HCT116 (cell line): ENCODE results near the gene GIT1. TPM values are rescaled to one million over a fixed set of nuclear protein-coding genes. Genes with fewer than 3 reads are reported as not detected.

Experiments used
- ATAC-seq: fragments of 200-7000 bp; cut with Tn5 transposase; 2 replicates; pipeline ENCODE4 v1.9.1; 2020; ENCODE audit warnings: mild to moderate bottlenecking, moderate library complexity
- BruUV-seq: library from RNA; stranded (reverse); fragments of 400-500 nt; replicated peaks from 2 replicates; lab custom pipeline; 2021; lab: Mats Ljungman, UMichigan
- CTCF ChIA-PET: fragments of 300-600 bp; sonication (Branson Sonifier 250); formaldehyde crosslinking; loops from one replicate; lab custom pipeline; 2021; ENCODE audit warnings: antibody characterized with exemption; lab: Charles Lee
- POLR2A ChIA-PET: fragments of 300-600, 350-600 bp; sonication (Branson Sonifier 250); formaldehyde crosslinking; loops from one replicate; lab custom pipeline; 2021; ENCODE audit warnings: antibody characterized with exemption; lab: Charles Lee
- RAD21 ChIA-PET, 2 experiments: fragments of 300-600 bp; sonication (Branson Sonifier 250); formaldehyde crosslinking; loops; one replicate each; lab custom pipeline; 2023; ENCODE audit warnings: low total read pairs in 2 of 2; ENCODE audit not compliant: uncharacterized antibody in 2 of 2, unreplicated experiment in 2 of 2, low non-redundant PET in 1 of 2; lab: Charles Lee
- DNase-seq: peaks from one replicate; pipeline ENCODE4 v3.0.0-alpha.2; 2010; ENCODE audit warnings: low read depth, low spot score
- H2AFZ ChIP-seq: fragments of 200-600 bp; shearing (Covaris generic), sonication (generic); 2 replicates; pipeline ENCODE4 v1.6.1; 2017; ENCODE audit warnings: low read depth, mixed run types, mixed read lengths, antibody characterized with exemption, low read length; ENCODE audit not compliant: poor library complexity, severe bottlenecking
- H3K27ac ChIP-seq: 2 replicates; pipeline ENCODE4 v1.5.1; 2012; ENCODE audit warnings: low read depth, low read length
- H3K27me3 ChIP-seq: fragments of 200-600 bp; sonication (generic); 2 replicates; pipeline ENCODE4 v1.6.1; 2016; ENCODE audit warnings: mixed run types, low read length, mixed read lengths; ENCODE audit not compliant: insufficient read depth
- H3K36me3 ChIP-seq, 2 experiments: fragments of 200-500 bp in 1 of 2; fragments of 200-600 bp in 1 of 2; sonication (Bioruptor generic) in 1 of 2; sonication (generic) in 1 of 2; 2 replicates each; pipeline versions ENCODE4 v1.5.1 to v1.6.1; 2014 to 2016; ENCODE audit warnings: low read length in 2 of 2, inconsistent platforms in 1 of 2, mixed read lengths in 1 of 2, mixed run types in 1 of 2; ENCODE audit not compliant: insufficient read depth in 2 of 2, control insufficient read depth in 1 of 2
- H3K4me1 ChIP-seq, 2 experiments: fragments of 200-600 bp in 1 of 2; sonication (generic) in 1 of 2; 2 replicates each; pipeline versions ENCODE4 v1.5.1 to v1.6.1; 2012 to 2017; ENCODE audit warnings: low read length in 2 of 2, inconsistent platforms in 1 of 2, mild to moderate bottlenecking in 1 of 2, mixed read lengths in 1 of 2, mixed run types in 1 of 2, moderate library complexity in 1 of 2; ENCODE audit not compliant: insufficient read depth in 2 of 2, control insufficient read depth in 1 of 2
- H3K4me2 ChIP-seq: fragments of 200-600 bp; sonication (generic); 2 replicates; pipeline ENCODE4 v1.6.1; 2017; ENCODE audit warnings: mixed run types, low read length, mixed read lengths
- H3K4me3 ChIP-seq, 2 experiments: fragments of 200-600 bp in 1 of 2; sonication (generic) in 1 of 2; replicated peaks in 1 of 2; 2 replicates each; pipeline ENCODE4 v1.5.1; 2011 to 2016; ENCODE audit warnings: low read length in 2 of 2, control low read depth in 1 of 2, low read depth in 1 of 2, mild to moderate bottlenecking in 1 of 2, mixed read lengths in 1 of 2, mixed run types in 1 of 2
- H3K79me2 ChIP-seq: fragments of 200-600 bp; sonication (generic); 2 replicates; pipeline ENCODE4 v1.6.1; 2017; ENCODE audit warnings: mild to moderate bottlenecking, mixed run types, low read length, moderate library complexity, mixed read lengths; ENCODE audit not compliant: insufficient read depth
- H3K9ac ChIP-seq: fragments of 200-600 bp; sonication (generic); 2 replicates; pipeline ENCODE4 v1.6.1; 2016; ENCODE audit warnings: low read length, mixed read lengths
- H3K9me2 ChIP-seq: fragments of 200-600 bp; sonication (generic), shearing (Covaris generic); 2 replicates; pipeline ENCODE4 v1.6.1; 2017; ENCODE audit warnings: mixed run types, mild to moderate bottlenecking, moderate library complexity; ENCODE audit not compliant: insufficient read depth
- H3K9me3 ChIP-seq, 2 experiments: fragments of 200-500 bp in 1 of 2; fragments of 200-600 bp in 1 of 2; sonication (Bioruptor generic) in 1 of 2; sonication (generic) in 1 of 2; 2 replicates each; pipeline ENCODE4 v1.6.1; 2014 to 2017; ENCODE audit warnings: low read length in 2 of 2, mixed read lengths in 2 of 2, inconsistent platforms in 1 of 2, low read depth in 1 of 2, mild to moderate bottlenecking in 1 of 2, mixed run types in 1 of 2, moderate library complexity in 1 of 2; ENCODE audit not compliant: control insufficient read depth in 1 of 2, insufficient read depth in 1 of 2
- H4K20me1 ChIP-seq: fragments of 200-600 bp; sonication (generic), shearing (Covaris generic); 2 replicates; pipeline ENCODE4 v1.6.1; 2017; ENCODE audit warnings: mixed run types, mild to moderate bottlenecking, moderate library complexity; ENCODE audit not compliant: insufficient read depth
- ELF1 ChIP-seq: IDR thresholded peaks from 2 replicates; pipeline ENCODE4 v1.6.1; 2012; ENCODE audit warnings: low read depth, borderline replicate concordance
- EZH2phosphoT487 ChIP-seq: fragments of 200-600 bp; IDR thresholded peaks from 2 replicates; pipeline ENCODE4 v1.6.1; 2018; ENCODE audit warnings: antibody characterized with exemption, borderline replicate concordance
- FOSL1 ChIP-seq: IDR thresholded peaks from 2 replicates; pipeline ENCODE4 v1.6.1; 2012; ENCODE audit warnings: low read depth
- JUND ChIP-seq: IDR thresholded peaks from 2 replicates; pipeline ENCODE4 v1.6.1; 2012
- MAX ChIP-seq: IDR thresholded peaks from 2 replicates; pipeline ENCODE4 v1.6.1; 2012
- POLR2A ChIP-seq: IDR thresholded peaks from 2 replicates; pipeline ENCODE4 v1.7.0; 2011; ENCODE audit warnings: borderline replicate concordance; ENCODE audit not compliant: insufficient read depth, insufficient read length; ENCODE audit errors: extremely low read depth
- REST ChIP-seq: IDR thresholded peaks from 2 replicates; pipeline ENCODE4 v1.6.1; 2012; ENCODE audit warnings: low read depth
- SIN3A ChIP-seq: IDR thresholded peaks from 2 replicates; pipeline ENCODE4 v1.6.1; 2012; ENCODE audit warnings: low read depth
- SRF ChIP-seq: IDR thresholded peaks from 2 replicates; pipeline ENCODE4 v1.6.1; 2012; ENCODE audit warnings: low read depth
- YY1 ChIP-seq: IDR thresholded peaks from 2 replicates; pipeline ENCODE4 v1.6.1; 2011; ENCODE audit warnings: low read length, low read depth, moderate library complexity, mild to moderate bottlenecking; ENCODE audit not compliant: insufficient replicate concordance; ENCODE audit errors: extremely low read depth
- intact Hi-C: fragments of 100-400 bp; cut with micrococcal nuclease; formaldehyde crosslinking; loops from 2 replicates; pipeline ENCODE4 v1.10.0; 2022
- total RNA-seq: library from RNA; stranded (reverse); gene quantifications from one replicate; pipeline ENCODE4 v1.2.1, GENCODE V29; 2021; ENCODE audit not compliant: unreplicated experiment
- TF ChIP-seq, protein P1 (sequence below), 3 experiments: fragments of 200-600 bp in 1 of 3; sonication (generic) in 1 of 3; IDR thresholded peaks in 2 of 3; conservative IDR thresholded peaks in 1 of 3; 2 replicates each; pipeline ENCODE4 v1.5.1; 2012 to 2017; ENCODE audit warnings: low read depth in 2 of 3, low read length in 2 of 3, antibody characterized with exemption in 1 of 3, borderline replicate concordance in 1 of 3, control low read depth in 1 of 3, mild to moderate bottlenecking in 1 of 3, mixed read lengths in 1 of 3, mixed run types in 1 of 3, moderate library complexity in 1 of 3; ENCODE audit not compliant: insufficient read depth in 1 of 3
- TF ChIP-seq, protein P2 (sequence below): IDR thresholded peaks from 2 replicates; pipeline ENCODE4 v1.6.1; 2012

Gene GIT1
- total RNA-seq, 1 experiment from 2014 or later = 76.5 TPM

- ATAC-seq (no peak), DNase-seq (no peak)
- no peak overlapping the region for H3K4me2 ChIP-seq
- no peak overlapping the region for H3K4me3 ChIP-seq
- H4K20me1 ChIP-seq = no peaks in the 10 kb centered on the region
- H3K27ac ChIP-seq = no peak overlapping the region
- H2AFZ ChIP-seq = no peak overlapping the region
- no peaks in the 10 kb centered on the region for H3K27me3 ChIP-seq
- no peak overlapping the region for H3K9ac ChIP-seq
- CTCF ChIA-PET = interaction anchor here (0.7 to 4.2 kb wide), 4 partner anchors 164 to 571 kb away, joined by 3 to 43 read pairs (median 3); no protein-coding TSS in a partner anchor
- POLR2A ChIA-PET = interaction anchor here (0.6 kb wide), 1 partner anchor 404 kb away, joined by 5 read pairs; no protein-coding TSS in a partner anchor
- no peak for TF ChIP-seq FOSL1
- no TSS peak for BruUV-seq
- no peaks in the 10 kb centered on the region for H3K79me2 ChIP-seq
- H3K9me3 ChIP-seq = no peaks in the 10 kb centered on the region
- RAD21 ChIA-PET = no interaction called here
- H3K4me1 ChIP-seq = no peaks in the 10 kb centered on the region
- intact Hi-C loops = no loop called here
- peaks cover 9 to 18% of the 10 kb centered on the region in 2 experiments for H3K36me3 ChIP-seq
- H3K9me2 ChIP-seq = no peaks in the 10 kb centered on the region
Measured at GRCh38 chr17:29533976-29534375, 55.5 kb downstream of the GIT1 start.

- Histone ChIP-seq H3K9me2 (no peaks in the 10 kb centered on the region), H3K27ac (no peak overlapping the region), H3K9me3 (no peaks in the 10 kb centered on the region), H3K4me3 (no peak overlapping the region), H3K27me3 (no peaks in the 10 kb centered on the region), H3K36me3 (peaks cover 8 to 10% of the 10 kb centered on the region in 2 experiments; a peak in 3 of 4 replicates), H3K9ac (no peak overlapping the region), H3K4me2 (no peak overlapping the region), H2AFZ (no peak overlapping the region), H3K79me2 (no peaks in the 10 kb centered on the region), H3K4me1 (no peaks in the 10 kb centered on the region), H4K20me1 (no peaks in the 10 kb centered on the region)
- intact Hi-C loops = no loop called here
- ChIA-PET POLR2A (no interaction called here), RAD21 (no interaction called here), CTCF (no interaction called here)
- BruUV-seq = no TSS peak
- no peak for DNase-seq
- ATAC-seq = no peak
- TF ChIP-seq FOSL1 (no peak), SIN3A (no peak), POLR2A (no peak), JUND (no peak), MAX (no peak), SRF (no peak), ELF1 (no peak), REST (no peak), EZH2phosphoT487 (no peak), YY1 (no peak)
- TF ChIP-seq, protein P1, sequence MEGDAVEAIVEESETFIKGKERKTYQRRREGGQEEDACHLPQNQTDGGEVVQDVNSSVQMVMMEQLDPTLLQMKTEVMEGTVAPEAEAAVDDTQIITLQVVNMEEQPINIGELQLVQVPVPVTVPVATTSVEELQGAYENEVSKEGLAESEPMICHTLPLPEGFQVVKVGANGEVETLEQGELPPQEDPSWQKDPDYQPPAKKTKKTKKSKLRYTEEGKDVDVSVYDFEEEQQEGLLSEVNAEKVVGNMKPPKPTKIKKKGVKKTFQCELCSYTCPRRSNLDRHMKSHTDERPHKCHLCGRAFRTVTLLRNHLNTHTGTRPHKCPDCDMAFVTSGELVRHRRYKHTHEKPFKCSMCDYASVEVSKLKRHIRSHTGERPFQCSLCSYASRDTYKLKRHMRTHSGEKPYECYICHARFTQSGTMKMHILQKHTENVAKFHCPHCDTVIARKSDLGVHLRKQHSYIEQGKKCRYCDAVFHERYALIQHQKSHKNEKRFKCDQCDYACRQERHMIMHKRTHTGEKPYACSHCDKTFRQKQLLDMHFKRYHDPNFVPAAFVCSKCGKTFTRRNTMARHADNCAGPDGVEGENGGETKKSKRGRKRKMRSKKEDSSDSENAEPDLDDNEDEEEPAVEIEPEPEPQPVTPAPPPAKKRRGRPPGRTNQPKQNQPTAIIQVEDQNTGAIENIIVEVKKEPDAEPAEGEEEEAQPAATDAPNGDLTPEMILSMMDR (IDR thresholded peaks at IDR 0.05 in 2 of 3, conservative IDR thresholded peaks at IDR 0.05 in 1 of 3; ENCODE audit: borderline replicate concordance in 1 of 3, insufficient read depth in 1 of 3, low read depth in 2 of 3, low read length in 2 of 3) = no peak
- TF ChIP-seq, protein P2, sequence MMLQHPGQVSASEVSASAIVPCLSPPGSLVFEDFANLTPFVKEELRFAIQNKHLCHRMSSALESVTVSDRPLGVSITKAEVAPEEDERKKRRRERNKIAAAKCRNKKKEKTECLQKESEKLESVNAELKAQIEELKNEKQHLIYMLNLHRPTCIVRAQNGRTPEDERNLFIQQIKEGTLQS = no peak
Measured at GRCh38 chr17:29526322-29526721, 63.1 kb downstream of the GIT1 start.
